A673 (cell line): ENCODE results near the gene ADAMTSL1. TPM values are rescaled to one million over a fixed set of nuclear protein-coding genes. Genes with fewer than 3 reads are reported as not detected.

Source experiments
- BruUV-seq: library from RNA; stranded (reverse); fragments of 400-500 nt; replicated peaks from 2 replicates; lab custom pipeline; 2021; lab: Mats Ljungman, UMichigan
- CTCF ChIA-PET: fragments of 300-600 bp; sonication (Branson Sonifier 250); formaldehyde crosslinking; loops from one replicate; lab custom pipeline; 2022; ENCODE audit warnings: antibody characterized with exemption; lab: Charles Lee
- POLR2A ChIA-PET: fragments of 300-600 bp; sonication (Branson Sonifier 250); formaldehyde crosslinking; loops from one replicate; lab custom pipeline; 2022; ENCODE audit warnings: antibody characterized with exemption; ENCODE audit not compliant: low non-redundant PET; lab: Charles Lee
- DNase-seq: peaks from one replicate; pipeline ENCODE4 v3.0.0-alpha.2; 2015; ENCODE audit warnings: low spot score
- H3K27ac ChIP-seq: fragments of 200-600 bp; sonication (generic); 2 replicates; pipeline ENCODE4 v1.5.1; 2016; ENCODE audit warnings: mixed run types, low read depth, mild to moderate bottlenecking, mixed read lengths, antibody characterized with exemption, low read length; ENCODE audit not compliant: poor library complexity, severe bottlenecking
- H3K27me3 ChIP-seq: fragments of 200-600 bp; sonication (generic); replicated peaks from 2 replicates; pipeline ENCODE4 v1.6.1; 2017; ENCODE audit warnings: mixed run types, low read depth, mild to moderate bottlenecking, mixed read lengths, antibody characterized with exemption, low read length; ENCODE audit not compliant: insufficient read depth, poor library complexity
- H3K36me3 ChIP-seq: fragments of 200-600 bp; sonication (generic); 2 replicates; pipeline ENCODE4 v1.6.1; 2016; ENCODE audit warnings: mixed run types, mild to moderate bottlenecking, mixed read lengths, antibody characterized with exemption, low read length; ENCODE audit not compliant: insufficient read depth, poor library complexity, severe bottlenecking
- H3K4me1 ChIP-seq: fragments of 200-600 bp; sonication (generic); 2 replicates; pipeline ENCODE4 v1.6.1; 2017; ENCODE audit warnings: mixed run types, mild to moderate bottlenecking, mixed read lengths, antibody characterized with exemption, low read length; ENCODE audit not compliant: insufficient read depth, poor library complexity, severe bottlenecking
- H3K4me3 ChIP-seq: fragments of 200-600 bp; sonication (generic); 2 replicates; pipeline ENCODE4 v1.5.1; 2016; ENCODE audit warnings: low read depth, mixed run types, mild to moderate bottlenecking, mixed read lengths, low read length; ENCODE audit not compliant: poor library complexity, severe bottlenecking
- H3K9me3 ChIP-seq: fragments of 200-600 bp; sonication (generic); 2 replicates; pipeline ENCODE4 v1.6.1; 2016; ENCODE audit warnings: mixed run types, low read depth, mild to moderate bottlenecking, mixed read lengths, antibody characterized with exemption, low read length; ENCODE audit not compliant: poor library complexity, severe bottlenecking
- EZH2 ChIP-seq: fragments of 200-600 bp; sonication (generic); IDR thresholded peaks from 2 replicates; pipeline ENCODE4 v1.6.1; 2017; ENCODE audit warnings: borderline replicate concordance, low read depth, mild to moderate bottlenecking, mixed read lengths, antibody characterized with exemption, low read length; ENCODE audit not compliant: poor library complexity, severe bottlenecking
- intact Hi-C: fragments of 100-400 bp; cut with micrococcal nuclease; formaldehyde crosslinking; loops from one replicate; pipeline ENCODE4 v1.10.0; 2022; ENCODE audit not compliant: unreplicated experiment
- total RNA-seq: library from RNA; stranded (reverse); gene quantifications from 2 replicates; pipeline ENCODE4 v1.2.3, GENCODE V29; 2021
- TF ChIP-seq, protein P1 (sequence below): fragments of 300-800, 200-600 bp; sonication (generic); conservative IDR thresholded peaks from 2 replicates; pipeline ENCODE4 v1.5.1; 2017; ENCODE audit warnings: low read depth, mild to moderate bottlenecking, antibody characterized with exemption, low read length, moderate library complexity, mixed read lengths

ADAMTSL1 gene
- total RNA-seq, 1 experiment from 2014 or later = not detected

GRCh38 chr9:18502546-18502945 lies 28.6 kb downstream of the ADAMTSL1 start:
- BruUV-seq = no TSS peak
- no peak overlapping the region for H3K27ac ChIP-seq
- H3K36me3 ChIP-seq = no peaks in the 10 kb centered on the region
- no peak for DNase-seq
- ChIA-PET CTCF (no interaction called here), POLR2A (no interaction called here)
- no peak overlapping the region for H3K4me3 ChIP-seq
- no peaks in the 10 kb centered on the region for H3K4me1 ChIP-seq
- no peak for TF ChIP-seq EZH2
- TF ChIP-seq, protein P1, sequence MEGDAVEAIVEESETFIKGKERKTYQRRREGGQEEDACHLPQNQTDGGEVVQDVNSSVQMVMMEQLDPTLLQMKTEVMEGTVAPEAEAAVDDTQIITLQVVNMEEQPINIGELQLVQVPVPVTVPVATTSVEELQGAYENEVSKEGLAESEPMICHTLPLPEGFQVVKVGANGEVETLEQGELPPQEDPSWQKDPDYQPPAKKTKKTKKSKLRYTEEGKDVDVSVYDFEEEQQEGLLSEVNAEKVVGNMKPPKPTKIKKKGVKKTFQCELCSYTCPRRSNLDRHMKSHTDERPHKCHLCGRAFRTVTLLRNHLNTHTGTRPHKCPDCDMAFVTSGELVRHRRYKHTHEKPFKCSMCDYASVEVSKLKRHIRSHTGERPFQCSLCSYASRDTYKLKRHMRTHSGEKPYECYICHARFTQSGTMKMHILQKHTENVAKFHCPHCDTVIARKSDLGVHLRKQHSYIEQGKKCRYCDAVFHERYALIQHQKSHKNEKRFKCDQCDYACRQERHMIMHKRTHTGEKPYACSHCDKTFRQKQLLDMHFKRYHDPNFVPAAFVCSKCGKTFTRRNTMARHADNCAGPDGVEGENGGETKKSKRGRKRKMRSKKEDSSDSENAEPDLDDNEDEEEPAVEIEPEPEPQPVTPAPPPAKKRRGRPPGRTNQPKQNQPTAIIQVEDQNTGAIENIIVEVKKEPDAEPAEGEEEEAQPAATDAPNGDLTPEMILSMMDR = no peak
- intact Hi-C loops = no loop called here
- no peaks in the 10 kb centered on the region for H3K9me3 ChIP-seq
- H3K27me3 ChIP-seq = no peaks in the 10 kb centered on the region

DNA sequence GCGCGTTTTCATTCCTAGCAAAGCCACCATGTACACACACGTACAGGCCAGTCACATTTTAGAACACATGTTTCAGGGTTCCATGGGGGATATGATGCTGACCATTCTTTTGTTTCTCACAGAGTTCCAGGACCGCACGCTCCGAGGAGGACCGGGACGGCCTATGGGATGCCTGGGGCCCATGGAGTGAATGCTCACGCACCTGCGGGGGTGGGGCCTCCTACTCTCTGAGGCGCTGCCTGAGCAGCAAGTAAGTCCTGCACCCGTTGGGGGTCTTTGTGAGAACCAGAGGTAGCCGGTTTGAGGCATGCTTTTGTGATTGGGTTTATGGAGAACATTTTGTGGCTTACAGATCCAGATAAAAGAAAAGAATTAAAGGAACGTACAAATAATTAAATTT lies 30.8 kb downstream of the ADAMTSL1 start:
- DNase-seq = no peak
- ChIA-PET POLR2A (no interaction called here), CTCF (no interaction called here)
- no peaks in the 10 kb centered on the region for H3K4me1 ChIP-seq
- H3K27me3 ChIP-seq = no peaks in the 10 kb centered on the region
- no peak overlapping the region for H3K27ac ChIP-seq
- intact Hi-C loops = no loop called here
- TF ChIP-seq, protein P1 = no peak
- TF ChIP-seq EZH2 = no peak
- H3K4me3 ChIP-seq = no peak overlapping the region
- no peaks in the 10 kb centered on the region for H3K36me3 ChIP-seq
- no TSS peak for BruUV-seq
- H3K9me3 ChIP-seq = no peaks in the 10 kb centered on the region

- no peaks in the 10 kb centered on the region for H3K4me1 ChIP-seq
- H3K27ac ChIP-seq = no peak overlapping the region
- no peak overlapping the region for H3K4me3 ChIP-seq
- TF ChIP-seq, protein P1 = no peak
- TF ChIP-seq EZH2 = no peak
- no peaks in the 10 kb centered on the region for H3K27me3 ChIP-seq
- no TSS peak for BruUV-seq
- intact Hi-C loops = no loop called here
- CTCF ChIA-PET = no interaction called here
- DNase-seq = no peak
- H3K9me3 ChIP-seq = no peaks in the 10 kb centered on the region
- H3K36me3 ChIP-seq = no peaks in the 10 kb centered on the region
- POLR2A ChIA-PET = no interaction called here
Measured at GRCh38 chr9:18507151-18507550, 33.2 kb downstream of the ADAMTSL1 start.
